ENCODE measurements around the gene CCDC27. TPM values are rescaled to one million over a fixed set of nuclear protein-coding genes. Genes with fewer than 3 reads are reported as not detected.

Gene CCDC27
- total and polyA plus RNA-seq, 2 of the 13 experiments (the other 11 are each of a cell fraction or from before 2014, with no cell fraction given) = not detected

GRCh38 chr1:3775490-3776230, 23.4 kb downstream of the CCDC27 start (continued):
- TF ChIP-seq RBFOX2 (IDR thresholded peaks at IDR 0.05; ENCODE audit: low read depth, low read length) (peak; percentile 93), ZNF607 (CRISPR knock-in tag; IDR thresholded peaks at IDR 0.05; ENCODE audit: borderline replicate concordance) (peak; percentile 89), GMEB1 (CRISPR knock-in tag; IDR thresholded peaks at IDR 0.05; ENCODE audit: borderline replicate concordance) (no peak; the same call in 1 of the 2 replicates), AFF4 (CRISPR knock-in tag; IDR thresholded peaks at IDR 0.05) (no peak), THAP7 (CRISPR knock-in tag; IDR thresholded peaks at IDR 0.05) (0 out of 2 replicates have a peak, but pooled peaks have one; percentile 79), RFX5 (IDR thresholded peaks at IDR 0.05; ENCODE audit: low read depth, low read length) (no peak), ZNF691 (CRISPR knock-in tag; IDR thresholded peaks at IDR 0.05; ENCODE audit: borderline replicate concordance, low read depth) (peak; percentile 43; the same call in 1 of the 2 replicates), ZNF605 (CRISPR knock-in tag; IDR thresholded peaks at IDR 0.05) (peak; percentile 71), JARID2 (CRISPR knock-in tag; IDR thresholded peaks at IDR 0.05; ENCODE audit: insufficient replicate concordance) (peak; percentile 65), MAFG (CRISPR knock-in tag; IDR thresholded peaks at IDR 0.05) (no peak; the same call in 1 of the 2 replicates), MXD4 (CRISPR knock-in tag; IDR thresholded peaks at IDR 0.05) (peak; percentile 61; the same call in 1 of the 2 replicates), RXRB (CRISPR knock-in tag; IDR thresholded peaks at IDR 0.05; ENCODE audit: borderline replicate concordance) (peak; percentile 32), ZBTB46 (CRISPR knock-in tag; IDR thresholded peaks at IDR 0.05; ENCODE audit: borderline replicate concordance) (no peak), ZBTB44 (CRISPR knock-in tag; IDR thresholded peaks at IDR 0.05) (peak; percentile 42; the same call in 1 of the 2 replicates), ZBTB37 (CRISPR knock-in tag; IDR thresholded peaks at IDR 0.05) (peak; percentile 75; the same call in 1 of the 2 replicates)
